GM19043 (cell line): ENCODE results near the gene GAS7.

Experiments
- ATAC-seq: cut with Tn5 transposase; IDR thresholded peaks from one replicate; pipeline ENCODE4 v1.9.1; 2021; ENCODE audit warnings: low read depth; ENCODE audit not compliant: unreplicated experiment

Gene GAS7

DNA sequence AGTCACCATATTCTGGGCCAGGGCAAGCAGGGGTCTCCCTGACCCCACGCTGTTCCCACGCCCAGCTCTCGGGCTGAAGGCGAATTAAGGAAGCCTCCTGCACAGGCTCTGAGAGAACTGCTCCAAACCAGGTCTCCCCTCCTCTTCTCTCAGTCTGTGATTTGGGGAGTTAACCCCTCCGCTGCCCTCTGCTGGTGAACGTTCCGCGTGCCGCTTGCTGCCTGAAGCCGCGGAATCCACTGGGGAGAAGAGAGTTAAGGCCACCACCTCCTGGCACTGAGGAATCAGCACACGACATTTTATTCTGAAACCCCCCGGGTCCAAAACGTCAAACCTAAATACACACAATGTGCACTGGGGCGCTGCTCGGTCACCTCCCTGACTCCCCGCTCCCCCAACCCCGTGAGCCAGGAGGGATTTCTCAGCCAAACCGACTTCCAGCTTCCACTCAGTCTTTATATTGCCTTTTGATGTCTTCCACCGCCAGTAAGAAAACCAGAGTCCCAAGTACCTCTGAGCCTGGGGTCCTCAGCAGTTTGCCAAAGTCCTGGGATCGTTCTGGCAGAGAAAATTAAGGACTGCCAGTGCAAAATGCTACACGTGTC lies 238.9 kb downstream of the GAS7 start:
- ATAC-seq = no peak

DNA sequence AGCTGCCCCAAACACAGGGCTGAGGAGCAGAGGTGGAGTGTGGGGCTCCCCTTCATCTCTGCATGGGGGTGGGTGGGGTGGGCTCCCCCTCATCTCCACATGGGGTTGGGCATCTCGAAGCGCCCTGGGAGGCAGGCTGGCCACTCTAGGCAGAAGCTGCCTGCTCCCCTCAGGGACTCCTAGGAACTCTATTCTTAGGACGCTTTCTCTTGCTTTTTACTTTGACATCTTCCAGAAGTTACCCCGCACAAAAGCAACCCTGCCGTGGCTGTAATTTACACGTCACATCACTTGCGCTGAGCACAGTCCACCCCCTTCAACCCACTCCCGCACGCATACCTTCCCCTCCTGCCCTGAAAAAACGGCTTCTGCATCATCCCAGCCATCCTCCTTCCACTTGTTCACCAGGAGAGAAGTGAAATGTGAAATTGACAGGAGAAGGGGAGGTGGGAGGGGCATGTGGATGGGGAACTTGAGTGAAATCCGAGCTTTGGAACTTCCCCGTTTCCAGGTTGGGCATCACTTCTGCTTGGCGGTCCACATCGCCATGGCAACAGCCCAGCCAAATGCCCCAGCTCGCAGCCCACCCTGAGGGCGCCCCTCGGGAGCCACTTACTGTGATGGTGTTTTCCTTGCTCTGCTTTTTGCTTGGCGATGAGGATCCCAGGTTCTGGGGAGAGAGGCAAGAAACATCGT lies 239.7 kb downstream of the GAS7 start:
- no peak for ATAC-seq

DNA sequence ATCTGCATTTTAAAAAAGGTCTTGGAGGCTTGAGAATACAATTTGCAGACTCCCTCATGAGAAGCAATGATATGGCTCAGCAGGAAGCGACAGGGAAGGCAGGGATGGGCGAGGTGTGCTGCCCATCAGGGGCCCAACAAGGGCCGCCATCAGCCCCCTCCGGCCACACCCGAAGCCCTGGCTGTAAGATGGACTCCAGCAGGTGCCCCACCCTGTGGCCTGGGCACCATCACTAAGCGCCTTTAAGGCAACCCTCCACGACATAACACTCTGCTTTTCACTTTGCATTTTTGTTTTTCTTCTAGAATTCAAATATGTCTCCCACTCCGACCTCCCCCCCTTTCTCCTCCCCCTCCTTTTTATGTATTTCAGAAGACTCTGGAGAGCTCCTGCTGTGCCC lies 241.2 kb downstream of the GAS7 start:
- ATAC-seq = no peak

DNA sequence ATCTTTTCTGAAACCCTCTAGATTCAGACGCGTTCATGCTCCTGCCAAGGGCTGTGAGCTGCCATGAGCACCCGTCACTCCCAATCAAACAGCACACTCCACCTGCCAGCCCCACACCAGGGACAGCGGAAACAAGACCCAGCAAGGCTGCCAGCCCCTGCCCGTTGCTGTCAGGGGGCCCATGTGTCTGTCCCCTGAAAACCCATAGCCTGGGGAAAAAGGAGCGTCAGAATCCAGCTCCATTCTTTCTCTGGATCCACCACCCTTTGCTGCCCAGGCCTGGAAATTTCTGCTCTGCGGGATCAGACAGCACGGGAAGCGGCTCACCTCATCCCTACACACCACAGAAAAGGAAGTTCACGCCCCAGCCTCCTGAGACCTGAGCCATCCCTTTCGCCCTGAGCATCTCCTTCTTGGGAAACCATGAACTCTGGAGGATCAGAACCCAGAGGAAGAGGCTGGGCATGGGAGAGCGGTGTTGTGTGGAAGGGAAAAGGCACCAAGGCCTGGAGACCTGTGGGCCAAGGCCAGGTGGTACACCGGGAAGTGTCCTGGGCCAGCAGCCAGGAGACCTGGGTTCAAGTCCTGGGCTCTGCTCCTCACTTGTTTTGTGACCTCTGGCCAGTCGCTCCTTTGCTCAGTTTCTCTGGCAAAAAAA lies 241.8 kb downstream of the GAS7 start:
- no peak for ATAC-seq

DNA sequence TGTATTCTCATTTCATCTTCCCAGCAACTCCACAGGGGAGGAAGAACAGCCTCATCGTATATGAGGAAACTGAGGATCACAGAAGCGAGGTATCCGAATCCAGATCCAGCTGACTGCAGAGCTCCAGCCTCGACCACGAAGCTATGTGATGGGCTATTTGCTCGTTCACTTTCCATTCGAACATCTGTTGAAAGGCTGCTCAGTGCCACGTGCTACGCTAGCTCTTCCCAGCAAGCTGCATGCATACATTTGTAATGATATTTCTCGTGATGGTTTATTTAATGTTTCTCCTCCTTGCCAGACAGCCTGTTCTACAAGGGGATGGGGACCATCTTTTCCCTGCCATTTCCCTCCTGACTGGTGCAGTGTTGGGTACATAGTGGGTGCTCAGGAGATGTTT lies 244.9 kb downstream of the GAS7 start:
- ATAC-seq = no peak

DNA sequence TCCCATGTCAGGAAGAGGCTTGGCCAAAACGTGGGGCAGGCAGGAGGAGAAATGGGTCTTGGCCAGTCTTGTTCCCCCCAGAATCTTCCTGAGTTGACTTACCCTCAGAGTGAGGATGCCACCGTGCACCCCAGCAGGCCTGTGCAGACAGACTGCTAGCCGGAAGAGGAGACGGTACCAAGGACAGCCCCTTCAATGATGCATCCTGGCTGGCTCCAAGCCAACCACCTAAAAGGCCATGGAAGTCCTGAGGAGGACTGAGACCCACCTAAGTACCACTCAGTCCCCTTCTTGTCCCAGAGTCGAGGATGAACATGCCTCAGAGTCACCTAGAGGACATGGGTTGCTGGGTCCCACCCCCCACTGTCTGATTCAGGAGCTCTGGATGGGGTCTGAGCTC lies 246.6 kb downstream of the GAS7 start:
- no peak for ATAC-seq

DNA sequence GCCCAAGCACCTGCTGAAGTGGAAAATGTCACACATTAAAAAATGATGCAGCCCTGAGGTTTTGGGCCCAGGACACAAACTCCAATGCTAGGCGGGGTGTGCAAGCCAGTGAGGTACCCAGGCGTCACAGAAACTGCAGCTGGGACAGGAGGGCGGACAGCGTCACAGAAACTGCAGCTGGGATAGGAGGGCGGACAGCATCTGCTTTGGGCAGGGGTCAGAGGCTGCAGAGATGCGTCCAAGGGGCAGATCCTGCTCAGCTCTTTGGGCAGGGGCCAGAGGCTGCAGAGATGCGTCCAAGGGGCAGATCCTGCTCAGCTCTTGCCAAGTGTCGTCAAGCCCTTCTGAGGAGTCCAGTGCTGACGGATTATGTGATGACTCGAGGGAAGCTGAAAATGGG lies 249.5 kb downstream of the GAS7 start:
- ATAC-seq = no peak

DNA sequence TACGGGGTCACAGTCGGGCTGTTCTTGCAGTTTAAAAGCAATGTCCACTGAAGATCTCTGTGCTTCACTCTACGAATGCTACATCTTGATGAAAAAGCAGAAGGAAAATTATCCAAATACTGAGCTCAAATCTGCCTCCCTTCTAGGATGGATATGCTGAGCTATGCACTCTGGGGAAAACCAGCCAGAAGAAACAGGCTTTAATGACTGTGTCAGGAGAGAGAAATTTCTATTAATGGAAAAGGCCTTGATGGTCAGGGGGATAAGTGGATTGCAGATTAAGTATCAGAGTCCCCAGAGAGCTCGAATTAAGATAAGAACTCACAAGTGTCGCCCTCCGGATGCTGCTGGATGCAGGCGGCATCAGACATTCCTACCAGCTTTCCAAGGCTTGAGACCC lies 253.7 kb downstream of the GAS7 start:
- ATAC-seq = no peak

DNA sequence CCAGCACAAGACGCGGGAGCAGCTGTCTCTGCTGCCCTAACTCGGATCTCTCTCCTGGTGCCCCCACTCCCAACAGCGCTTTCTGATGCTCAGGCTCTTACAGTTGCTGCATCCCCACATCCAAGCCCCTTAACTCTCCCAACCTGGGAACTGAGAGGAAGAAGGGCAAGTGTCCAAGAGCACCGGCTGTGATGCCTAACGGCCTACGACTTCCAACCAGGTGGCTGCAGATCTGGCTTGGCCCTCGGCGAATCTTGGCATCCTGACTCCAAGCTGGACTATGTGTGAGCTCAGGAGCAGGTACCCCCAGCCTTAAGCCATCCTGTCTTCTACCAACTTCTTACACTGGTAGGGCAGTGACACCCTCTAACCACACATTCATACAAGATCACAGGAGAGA lies 255.1 kb downstream of the GAS7 start:
- no peak for ATAC-seq

DNA sequence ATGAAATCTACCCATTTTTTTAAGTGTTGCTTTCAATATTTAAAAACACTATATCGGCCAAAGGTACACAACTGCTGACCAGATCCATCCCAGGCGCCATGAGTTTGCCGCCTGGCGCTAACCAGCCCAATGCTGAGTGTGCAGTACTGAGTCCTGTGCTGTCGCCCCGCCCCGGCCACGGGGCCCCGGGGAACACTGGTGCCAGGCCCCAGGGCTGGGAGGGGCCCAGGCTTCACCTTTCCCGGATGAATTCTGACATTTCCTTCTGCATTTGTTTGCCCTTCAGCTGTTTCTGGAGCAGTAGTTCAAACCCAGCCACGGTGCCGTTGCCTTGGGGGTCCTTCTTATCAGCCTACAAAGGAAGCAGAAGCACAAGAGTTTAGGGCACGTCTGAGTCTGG lies 255.5 kb downstream of the GAS7 start:
- ATAC-seq = no peak

DNA sequence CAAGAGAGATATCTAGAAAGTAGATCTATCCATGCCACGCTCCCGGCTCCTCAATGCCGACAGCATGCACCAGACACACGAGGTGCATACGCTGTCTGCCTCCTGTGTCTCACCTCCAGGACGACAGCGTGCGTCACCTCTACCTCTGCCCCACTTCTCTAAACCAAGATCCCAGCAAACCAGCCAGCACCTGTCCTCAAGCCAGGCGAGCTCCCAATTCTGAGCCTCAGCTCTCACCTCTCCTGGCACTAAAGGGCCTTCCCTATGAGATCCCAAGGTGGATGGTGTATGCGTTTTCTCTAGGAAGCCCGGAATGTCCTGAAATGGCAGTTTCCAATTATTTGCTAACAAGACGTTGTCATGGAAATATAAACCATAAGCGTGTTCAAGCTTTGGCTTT lies 257.1 kb downstream of the GAS7 start:
- ATAC-seq = no peak

DNA sequence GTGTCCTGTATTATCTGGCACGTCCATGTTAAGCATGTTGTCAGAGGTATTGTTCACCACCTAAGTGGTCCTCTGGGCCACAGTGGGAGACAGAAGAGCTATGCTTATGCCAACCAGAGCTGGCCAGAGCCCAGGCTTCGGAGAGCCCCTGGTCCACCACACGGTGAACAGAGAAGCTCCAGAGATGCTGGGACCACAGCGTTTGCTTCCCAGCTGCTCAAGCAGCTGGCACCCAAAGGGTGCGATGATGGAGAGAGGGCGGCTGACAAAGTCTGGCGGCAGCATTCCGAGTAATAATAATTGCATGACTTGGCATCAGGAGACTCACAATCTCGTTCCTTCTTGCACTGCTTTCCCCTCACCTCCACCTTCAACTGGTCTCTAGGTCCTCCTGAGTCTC lies 257.6 kb downstream of the GAS7 start:
- no peak for ATAC-seq

DNA sequence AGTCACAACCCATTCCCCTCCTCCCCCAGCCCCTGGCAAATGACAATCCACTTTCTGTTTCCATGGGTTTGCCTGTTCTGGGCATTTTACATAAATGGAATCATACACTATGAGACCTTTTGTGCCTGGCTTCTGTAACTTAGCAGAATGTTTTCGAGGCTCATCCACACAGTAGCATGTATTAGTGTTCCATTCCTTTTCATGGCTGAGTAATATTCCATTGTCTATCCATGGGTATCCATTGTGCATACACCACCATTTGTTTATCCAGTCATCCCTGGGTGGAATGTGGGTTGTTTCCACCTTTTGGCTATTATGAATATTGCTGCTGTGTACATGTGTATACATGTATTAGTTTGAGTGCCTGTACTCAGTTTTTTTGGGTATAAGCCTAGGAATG lies 259.6 kb downstream of the GAS7 start:
- ATAC-seq = no peak

DNA sequence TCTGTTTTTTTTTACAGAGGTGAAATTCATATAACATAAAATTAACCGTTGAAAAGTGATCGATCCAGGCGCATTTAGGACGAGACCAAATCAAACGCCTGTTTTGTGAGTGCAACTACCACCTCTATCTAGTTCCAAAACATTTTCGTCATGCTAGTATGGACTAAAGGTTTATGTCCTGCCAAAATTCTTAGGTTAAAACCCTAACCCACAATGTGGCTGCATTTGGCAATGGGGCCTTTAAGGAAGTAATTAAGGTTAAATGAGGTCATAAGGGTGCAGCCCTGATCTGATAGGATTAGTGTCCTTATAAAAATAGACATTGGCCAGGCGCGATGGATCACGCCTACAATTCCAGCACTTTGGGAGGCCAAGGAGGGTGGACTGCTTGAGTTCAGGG lies 260.5 kb downstream of the GAS7 start:
- no peak for ATAC-seq

DNA sequence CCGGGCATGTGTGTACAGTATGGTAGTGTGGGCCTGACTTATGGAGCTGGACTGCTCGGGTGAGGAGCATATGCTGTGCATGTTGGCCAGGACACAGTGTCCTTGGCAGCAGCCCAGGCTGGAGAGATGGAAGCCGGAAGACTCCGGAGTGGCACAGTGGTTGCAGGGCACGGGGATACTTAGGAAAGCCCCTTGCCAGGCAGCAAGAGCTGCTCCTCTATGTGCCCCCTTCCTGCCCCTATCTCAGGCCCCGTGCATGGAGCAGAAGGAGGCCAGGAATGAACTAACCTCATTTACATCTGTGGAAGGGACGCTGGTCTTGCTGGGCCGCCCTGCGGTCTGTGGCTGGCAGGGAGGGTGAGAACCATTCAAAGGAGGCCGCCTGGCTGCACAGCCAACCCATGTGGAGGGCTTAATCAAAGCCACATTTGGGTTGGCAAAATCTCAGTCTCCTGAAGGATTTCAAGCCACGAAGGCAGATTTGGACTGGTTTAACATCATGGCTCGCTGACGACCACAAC lies 261.1 kb downstream of the GAS7 start:
- ATAC-seq = no peak

DNA sequence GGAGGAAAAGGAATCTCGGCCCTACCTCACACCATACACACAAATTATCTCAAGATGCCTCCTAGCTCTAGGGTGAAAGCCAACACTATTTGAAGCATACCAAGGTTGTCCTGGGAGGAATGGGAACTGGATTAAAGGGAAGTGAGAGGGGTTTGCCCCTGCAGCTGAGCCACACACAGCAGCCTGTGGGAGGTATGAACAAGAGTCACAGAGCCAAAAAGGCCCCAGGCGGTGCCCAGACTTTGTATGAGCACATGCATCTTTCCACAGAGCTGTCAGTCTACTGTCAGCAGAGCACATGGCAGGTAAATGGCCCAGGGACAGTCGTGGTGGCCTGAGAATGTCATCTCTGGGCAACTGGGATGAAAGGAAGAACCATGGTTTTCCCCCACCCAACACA lies 262.3 kb downstream of the GAS7 start:
- no peak for ATAC-seq

DNA sequence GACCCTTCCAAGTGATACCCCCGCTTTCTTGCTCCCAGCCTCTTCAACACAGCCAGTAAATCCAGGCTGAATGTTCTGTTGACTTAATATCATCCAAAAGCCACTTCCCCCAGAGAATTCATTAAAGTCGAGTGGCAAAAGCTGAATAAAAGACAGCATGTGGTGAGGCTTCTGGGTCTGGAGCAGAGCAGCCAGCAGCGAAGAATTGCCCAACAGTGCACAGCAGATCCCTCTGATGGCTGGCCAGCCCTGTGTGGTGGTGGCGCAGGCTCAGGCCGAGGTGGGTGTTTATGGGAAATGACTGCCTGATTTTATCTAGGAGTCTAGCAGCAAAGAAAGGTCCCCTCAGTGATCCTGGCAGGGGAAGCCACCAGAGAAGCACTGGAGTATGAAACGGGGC lies 263.0 kb downstream of the GAS7 start:
- no peak for ATAC-seq

DNA sequence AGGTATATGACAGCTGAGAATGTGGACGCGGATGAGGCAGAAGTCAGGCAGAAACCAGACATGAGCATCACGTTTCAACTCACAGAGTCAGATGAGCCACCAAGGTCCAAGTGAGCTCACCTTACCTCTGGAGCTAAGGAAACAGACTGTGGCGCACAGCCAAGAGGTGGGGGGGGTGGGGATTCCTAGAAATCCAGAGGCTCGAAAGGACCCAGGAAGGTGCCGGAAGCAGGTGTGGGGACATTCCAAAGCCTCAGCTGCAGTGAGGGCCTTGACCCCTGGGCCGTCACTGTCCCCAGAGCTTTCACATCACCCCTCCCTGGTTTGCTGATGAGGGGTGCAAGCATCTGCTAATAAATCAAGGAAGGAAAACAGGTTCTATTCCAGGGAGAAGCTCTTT lies 264.1 kb downstream of the GAS7 start:
- no peak for ATAC-seq

DNA sequence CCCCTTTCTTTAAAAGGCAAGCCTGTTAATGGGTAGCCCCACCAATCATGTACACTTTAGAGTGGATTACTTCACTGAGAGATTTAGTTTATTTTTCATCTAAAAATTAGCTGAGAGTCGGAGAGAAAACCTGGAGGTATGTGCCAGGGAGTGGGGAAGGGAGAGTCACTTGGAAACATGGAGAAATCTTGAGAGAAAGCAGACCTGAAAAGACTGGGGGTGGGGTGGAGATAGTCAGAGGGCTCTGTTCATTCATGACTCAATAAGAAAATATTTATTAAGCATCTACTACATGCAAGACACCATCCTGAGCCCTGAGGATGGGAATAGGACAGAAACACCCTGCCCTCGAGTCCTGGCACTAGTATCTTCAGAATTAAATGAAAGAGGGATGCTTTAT lies 265.9 kb downstream of the GAS7 start:
- ATAC-seq = no peak

DNA sequence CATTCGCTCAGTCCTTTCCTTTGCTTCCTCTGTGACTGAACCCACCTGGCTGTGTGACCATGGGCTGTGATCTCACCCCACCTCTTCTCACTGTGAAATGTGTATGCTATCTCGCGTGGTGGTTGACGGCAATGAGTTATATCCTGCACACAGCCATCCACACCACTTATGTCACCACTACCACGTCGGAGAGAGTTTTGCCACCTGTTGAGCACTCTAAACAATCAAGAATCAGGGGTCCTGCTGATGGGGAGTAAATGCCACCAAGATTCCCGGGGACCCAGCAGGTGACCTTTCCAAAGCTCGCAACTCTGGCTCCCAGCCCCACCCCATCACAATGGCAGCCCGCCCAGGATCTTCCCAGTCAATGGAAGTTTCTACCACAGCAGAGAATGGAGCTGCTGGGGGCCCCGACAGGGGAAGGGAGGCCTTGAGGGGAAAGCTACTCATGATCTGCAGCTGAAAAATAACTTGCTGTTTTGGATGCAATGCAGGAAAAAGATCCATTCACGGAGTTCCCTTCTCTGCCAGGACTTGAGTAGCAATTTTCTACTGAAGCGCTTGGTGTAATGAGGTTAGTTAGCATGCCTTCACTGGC lies 267.2 kb downstream of the GAS7 start:
- no peak for ATAC-seq

DNA sequence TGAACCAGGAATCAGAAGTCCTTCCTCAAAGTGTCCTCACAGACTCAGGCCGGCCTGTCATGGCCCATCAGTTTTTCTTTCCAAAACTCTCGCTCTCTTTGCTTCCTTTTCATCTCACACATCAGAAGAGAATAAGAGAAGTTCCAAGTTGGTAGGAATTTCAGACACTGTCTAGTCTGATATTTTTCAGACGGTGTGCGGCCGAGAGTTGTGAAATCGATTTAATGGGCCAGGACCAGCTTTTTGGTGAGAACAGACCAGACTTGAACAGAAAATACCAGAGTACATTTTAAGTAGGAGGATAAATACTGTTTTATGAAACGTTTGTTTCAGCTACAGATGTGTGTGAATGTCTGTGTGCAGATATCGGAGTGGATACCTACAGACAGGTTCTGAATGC lies 268.5 kb downstream of the GAS7 start:
- ATAC-seq = no peak
